NCI-H69 (cell line): Measurements from ENCODE around the gene PRKACB.
"Not testable (repeated sequence)": the region's sequence is repeated elsewhere in the genome, so short reads cannot be mapped to it uniquely, and the experiment has no call there.

Experiments used
- DNase-seq: peaks from one replicate; lab custom pipeline; 2025; lab: John Stamatoyannopoulos, UW

PRKACB gene

GRCh38 chr1:84143796-84144565 is at the start of gene PRKACB:
Gene PRKACB (plus strand): TSS chr1:84144271. CDS start chr1:84144362, 91 bp downstream.
- peak; percentile 18 for DNase-seq

DNA sequence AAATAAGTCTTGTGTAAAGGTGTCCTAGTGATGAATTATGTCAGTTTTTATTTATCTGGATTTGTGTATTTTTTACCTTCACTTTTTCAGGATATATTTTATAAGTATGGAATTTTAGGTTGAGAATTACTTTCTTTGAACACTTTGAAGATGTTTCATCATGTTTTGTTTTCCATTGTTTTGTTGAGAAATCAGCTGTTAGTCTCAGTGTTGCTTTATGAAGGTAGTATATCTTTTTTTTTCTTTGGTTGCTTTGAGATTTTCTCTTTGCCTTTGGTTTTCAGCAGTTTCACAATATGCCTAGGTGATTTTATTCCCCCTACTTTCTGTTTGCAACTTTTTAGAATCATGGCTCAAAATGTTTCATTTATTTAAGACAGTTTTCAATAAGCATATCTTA is 48.8 kb upstream of the PRKACB start:
- DNase-seq = no peak

DNA sequence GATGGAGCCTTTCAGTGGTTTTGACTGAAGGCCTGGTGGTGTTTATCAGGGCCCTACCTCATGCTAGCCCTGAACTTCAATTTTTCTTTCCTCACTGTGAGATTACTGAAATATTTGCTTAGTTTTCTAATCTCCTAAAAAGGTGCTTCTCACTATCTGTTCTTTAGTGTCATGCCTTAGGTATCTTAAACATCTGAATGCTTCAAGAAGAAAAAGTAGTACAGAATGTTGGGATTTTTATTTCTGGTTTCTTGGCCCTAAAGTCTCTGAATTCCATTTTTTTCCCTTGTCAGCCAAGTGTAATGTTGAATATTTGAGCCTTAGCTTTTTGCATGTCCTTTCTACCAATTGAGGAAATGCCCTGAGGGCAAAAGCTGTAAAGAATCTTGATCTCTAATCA is 47.9 kb upstream of the PRKACB start:
- DNase-seq = no peak

GRCh38 chr1:84101204-84101603 is 42.9 kb upstream of the PRKACB start:
- no peak for DNase-seq

GRCh38 chr1:84103197-84103992 is 40.7 kb upstream of the PRKACB start:
- DNase-seq = peak; percentile 84

DNA sequence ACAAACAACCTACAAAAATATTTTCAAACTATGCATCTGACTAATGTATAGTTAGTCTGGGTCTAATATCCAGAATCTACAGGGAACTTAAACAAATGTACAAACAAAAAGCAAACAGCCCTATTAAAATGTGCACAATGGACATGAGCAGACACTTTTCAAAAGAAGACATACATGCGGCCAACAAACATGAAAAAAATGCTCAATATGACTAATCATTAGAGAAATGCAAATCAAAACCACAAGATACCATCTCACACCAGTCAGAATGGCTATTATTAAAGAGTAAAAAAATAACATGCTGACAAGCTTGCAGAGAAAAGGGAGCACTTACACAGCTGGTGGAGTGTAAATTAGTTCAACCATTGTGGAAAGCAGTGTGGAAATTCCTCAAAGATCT is 36.5 kb upstream of the PRKACB start:
- not testable (repeated sequence) for DNase-seq

- no peak for DNase-seq
Observed at GRCh38 chr1:84107955-84108354, 36.1 kb upstream of the PRKACB start.

- no peak for DNase-seq
Observed at GRCh38 chr1:84108900-84109578, 35.0 kb upstream of the PRKACB start.

- no peak for DNase-seq
Observed at GRCh38 chr1:84110629-84111028, 33.4 kb upstream of the PRKACB start.

DNA sequence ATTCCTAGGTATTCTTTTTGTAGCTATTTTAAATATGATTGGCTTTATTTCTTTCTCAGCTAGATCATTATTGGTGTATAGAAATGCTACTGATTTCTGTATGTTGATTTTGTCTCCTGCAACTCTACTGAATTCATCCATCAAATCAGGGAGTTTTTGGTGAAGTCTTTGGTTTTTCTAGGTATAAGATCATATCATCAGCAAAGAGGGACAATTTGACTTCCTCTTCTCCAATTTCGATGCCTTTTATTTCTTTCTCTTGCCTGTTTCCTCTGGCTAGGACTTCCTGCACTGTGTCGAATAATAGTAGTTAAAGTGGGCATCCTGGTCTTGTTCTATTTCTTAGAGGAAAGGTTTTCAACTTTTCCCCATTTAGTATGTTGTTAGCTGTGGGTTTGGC is 27.5 kb upstream of the PRKACB start:
- no peak for DNase-seq

DNA sequence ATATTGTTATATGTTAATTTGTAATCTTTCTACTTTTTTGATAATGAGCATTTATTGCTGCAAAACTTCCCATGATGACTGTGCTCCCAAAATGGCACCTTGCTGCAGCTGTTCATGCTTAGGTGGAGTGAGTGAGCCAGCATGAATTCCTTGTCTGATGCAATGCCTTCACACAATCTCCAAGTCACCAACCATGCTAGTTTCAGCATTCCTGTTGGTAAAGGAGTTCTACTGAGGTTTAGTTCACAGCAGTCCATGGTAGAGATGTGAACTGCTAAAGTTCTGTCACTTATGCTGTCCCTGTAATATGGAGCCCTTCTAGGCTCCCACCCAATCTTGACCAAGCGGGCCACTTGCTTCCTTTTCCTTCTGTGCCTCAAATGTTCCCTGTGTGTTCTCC is 26.2 kb upstream of the PRKACB start:
- no peak for DNase-seq

GRCh38 chr1:84121360-84121759 is 22.7 kb upstream of the PRKACB start:
- DNase-seq = peak; percentile 21

- DNase-seq = peak; percentile 59
Observed at GRCh38 chr1:84122780-84123382, 21.2 kb upstream of the PRKACB start.

GRCh38 chr1:84133479-84133878 is 10.6 kb upstream of the PRKACB start:
- DNase-seq = no peak

DNA sequence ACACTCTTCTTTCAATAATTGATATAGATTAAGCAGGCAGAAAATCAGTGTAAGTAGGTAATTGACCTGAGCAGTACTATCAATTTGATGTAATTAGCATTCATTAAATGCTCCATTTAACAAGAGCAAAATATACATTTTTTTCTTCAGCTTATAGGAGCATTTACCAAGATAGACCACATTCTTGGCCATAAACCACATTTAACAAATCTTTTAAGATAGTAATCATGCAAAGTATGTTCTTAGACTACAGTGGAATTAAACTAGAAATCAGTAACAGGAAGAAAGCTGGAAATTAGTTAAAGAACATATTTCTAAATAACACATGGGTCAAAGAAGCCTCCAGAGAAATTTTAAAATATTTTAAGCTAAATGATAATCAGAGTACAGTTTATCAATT is 8.7 kb upstream of the PRKACB start:
- DNase-seq = no peak

- DNase-seq = peak; percentile 23
Observed at GRCh38 chr1:84141182-84142003, 2.7 kb upstream of the PRKACB start.

DNA sequence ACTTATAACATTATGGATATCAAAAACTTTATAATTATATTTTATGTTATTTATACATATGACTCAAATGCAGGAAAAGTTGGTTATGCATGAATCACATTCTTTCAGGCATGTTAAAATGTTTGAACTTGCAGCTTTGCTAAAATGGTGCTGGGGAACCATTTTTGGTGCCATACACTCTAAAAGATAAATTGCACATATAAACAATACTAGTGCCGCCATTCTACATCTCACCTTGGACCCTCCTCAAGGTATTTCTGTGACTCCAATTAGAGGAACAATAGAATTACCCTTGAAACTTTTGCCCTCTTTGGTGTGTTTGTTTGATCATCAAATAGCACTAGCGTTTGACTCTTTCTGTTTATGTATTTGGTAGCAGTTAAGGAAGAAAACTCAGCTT is 997 bp downstream of the PRKACB start:
- no peak for DNase-seq

- DNase-seq = no peak
Observed at GRCh38 chr1:84146411-84147032, 2.5 kb downstream of the PRKACB start.

DNA sequence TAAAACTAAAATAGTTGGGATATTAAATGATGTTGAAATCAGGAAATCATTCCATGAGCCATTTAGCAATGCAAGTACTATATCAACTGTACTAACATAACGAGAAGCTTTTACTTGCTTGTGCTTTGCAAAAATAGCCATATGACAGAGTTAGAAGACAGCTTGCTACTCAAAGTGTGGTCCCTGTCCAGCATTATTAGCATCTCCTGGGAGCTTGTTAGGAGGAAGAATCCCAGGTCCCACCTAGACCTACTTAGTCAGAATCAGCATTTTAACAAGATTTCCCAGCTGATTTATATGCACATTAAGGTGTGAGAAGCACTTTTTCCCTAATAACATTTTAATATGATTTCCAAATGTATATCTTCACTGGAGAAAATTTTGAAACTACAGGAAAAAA is 4.7 kb downstream of the PRKACB start:
- no peak for DNase-seq

GRCh38 chr1:84152649-84153056 is 8.6 kb downstream of the PRKACB start:
- no peak for DNase-seq

DNA sequence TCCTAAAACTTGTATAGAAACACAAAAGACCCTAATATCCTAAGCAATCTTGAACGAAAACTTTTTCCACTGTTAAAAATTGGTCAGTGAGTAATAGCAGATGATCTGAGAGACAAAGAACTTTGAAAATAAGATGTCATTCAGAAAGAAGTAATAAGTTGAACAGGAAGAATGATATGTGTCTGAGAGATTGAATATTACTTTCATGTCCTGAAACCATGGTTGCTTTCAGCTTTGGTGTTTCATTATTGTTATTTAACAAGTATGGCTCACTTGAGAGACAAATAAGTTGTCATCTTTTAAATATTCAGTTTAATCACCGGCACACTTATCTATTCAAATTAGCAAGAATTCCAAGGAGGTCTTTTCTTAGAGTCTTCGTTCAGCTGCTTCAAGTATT is 11.4 kb downstream of the PRKACB start:
- DNase-seq = no peak
